Raji (cell line): ENCODE results near the gene GNG7.

Source experiments
- POLR2A ChIP-seq: IDR thresholded peaks from 2 replicates; pipeline ENCODE4 v1.6.1; 2011; ENCODE audit warnings: low read depth, low read length, control low read depth; ENCODE audit not compliant: insufficient read depth

The GNG7 gene

DNA sequence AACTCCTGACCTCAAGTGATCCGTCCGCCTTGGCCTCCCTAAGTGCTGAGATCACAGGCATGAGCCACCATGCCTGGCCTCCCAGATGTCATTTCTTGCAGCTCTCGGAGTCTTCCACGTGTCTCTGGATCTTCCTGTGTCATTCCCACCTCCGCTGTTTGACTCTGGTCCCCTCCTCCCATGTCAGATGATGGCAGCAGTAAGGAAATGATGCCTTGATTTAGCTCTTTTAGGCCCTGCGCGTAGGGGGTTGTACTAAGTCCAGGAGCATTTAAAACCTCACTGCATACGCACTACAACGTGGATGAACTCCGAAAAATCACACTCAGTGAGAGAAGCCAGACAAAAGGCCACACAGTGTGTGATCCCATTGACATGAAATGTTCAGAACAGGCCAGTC is 113.1 kb downstream of the GNG7 start:
- TF ChIP-seq POLR2A = no peak

DNA sequence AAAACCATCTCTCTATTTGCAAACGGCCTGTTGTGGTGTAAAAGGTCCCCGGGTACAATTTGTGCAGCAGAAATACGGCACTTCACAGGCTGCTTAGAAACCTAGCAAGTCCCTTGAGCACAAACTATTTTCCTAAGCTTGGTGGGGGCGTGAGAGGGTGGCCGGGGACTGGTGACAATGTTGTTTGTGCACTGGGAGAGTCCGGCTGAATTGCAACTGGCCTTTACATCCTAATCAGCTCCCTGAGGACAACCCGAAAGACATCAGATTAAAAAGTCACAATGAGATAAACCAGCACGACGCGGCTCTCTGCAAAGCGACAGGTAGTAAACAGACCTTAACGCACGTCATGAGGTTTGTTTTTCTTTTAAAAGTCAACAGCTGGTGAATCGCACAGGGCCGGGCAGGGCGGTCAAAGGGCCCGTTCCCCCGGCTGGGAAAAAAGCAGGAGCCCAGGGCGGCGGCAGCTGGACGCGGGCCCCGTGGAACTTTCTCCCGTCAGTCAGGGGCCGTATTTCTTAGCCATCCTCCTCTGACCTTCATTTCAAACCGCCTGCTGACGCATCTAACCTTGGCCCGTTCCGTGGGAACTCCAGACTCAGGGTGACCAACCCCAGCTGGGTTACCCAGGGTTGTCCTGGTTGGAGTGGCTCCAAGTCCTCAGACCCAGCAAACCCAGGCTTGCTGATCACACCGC is 114.3 kb downstream of the GNG7 start:
- TF ChIP-seq POLR2A = no peak

DNA sequence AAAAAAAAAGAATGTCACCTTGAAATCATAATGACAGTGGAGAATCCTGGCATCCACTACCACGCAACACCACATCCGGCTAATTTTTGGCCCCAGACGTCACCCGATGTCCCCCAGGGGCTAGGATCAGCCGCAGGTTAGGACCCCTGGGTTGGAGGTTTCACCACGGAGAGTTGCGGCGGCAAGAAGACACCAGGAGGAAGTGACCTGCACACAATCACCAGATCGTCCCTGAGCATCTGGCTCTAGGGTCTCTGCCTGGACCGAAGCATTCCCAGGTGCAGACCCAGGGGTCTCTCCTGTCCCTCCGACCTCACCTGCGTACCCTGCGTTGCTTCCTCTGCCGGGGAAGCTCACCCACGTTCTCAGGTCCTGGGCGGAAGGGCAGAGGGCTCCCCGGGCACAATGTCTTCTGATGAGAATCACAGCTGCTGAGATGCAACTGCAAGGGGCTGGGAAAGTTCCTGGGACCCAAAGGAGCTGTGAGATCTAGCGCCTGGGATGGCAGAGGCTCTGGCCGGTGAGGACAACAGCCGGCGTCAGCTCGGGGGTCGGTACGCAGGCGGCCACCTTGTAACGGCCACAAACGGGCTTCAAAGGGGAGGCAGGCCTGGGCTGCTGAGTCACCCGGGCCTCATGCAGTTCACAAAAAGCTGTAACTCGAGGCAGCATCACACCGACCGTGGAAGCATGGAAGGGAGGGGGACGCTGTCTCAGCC is 115.3 kb downstream of the GNG7 start:
- TF ChIP-seq POLR2A = no peak

DNA sequence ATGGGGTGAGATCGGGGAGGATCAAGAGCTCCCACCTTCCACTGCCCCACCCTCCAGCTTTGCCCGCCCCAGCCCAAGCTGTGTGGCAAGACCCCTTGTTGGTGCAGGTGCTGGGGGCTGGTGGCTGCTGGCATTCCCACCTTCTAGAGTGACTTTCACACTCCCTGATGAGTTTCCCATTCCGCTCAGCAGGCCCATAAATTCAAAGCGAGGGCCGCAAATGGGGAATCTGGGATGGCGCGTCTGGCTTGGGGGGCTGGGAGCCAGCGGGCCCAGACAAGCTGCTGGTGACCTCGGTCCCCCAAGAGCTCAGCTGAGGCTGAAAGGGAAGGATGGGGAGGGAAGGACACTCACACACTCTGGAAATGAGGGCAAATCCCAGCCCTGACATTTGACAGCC is 116.3 kb downstream of the GNG7 start:
- TF ChIP-seq POLR2A = no peak

DNA sequence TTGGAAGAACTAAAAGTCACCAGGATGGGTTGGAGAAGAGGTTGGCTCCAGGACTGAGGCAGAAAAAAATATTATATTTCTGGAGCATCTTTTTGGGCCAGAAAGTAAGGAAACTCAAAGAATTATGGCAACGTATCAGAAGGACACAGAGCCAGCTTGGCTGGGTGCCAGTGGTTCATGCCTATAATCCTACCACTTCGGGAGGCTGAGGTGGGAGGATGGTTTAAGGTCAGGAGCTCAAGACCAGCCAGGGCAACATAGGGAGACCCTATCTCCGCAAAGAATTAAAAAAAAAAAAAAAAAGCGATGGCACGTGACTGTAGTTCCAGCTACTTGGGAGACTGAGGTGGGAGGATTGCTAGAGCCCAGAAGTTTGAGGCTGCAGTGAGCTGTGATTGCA is 118.5 kb downstream of the GNG7 start:
- no peak for TF ChIP-seq POLR2A

DNA sequence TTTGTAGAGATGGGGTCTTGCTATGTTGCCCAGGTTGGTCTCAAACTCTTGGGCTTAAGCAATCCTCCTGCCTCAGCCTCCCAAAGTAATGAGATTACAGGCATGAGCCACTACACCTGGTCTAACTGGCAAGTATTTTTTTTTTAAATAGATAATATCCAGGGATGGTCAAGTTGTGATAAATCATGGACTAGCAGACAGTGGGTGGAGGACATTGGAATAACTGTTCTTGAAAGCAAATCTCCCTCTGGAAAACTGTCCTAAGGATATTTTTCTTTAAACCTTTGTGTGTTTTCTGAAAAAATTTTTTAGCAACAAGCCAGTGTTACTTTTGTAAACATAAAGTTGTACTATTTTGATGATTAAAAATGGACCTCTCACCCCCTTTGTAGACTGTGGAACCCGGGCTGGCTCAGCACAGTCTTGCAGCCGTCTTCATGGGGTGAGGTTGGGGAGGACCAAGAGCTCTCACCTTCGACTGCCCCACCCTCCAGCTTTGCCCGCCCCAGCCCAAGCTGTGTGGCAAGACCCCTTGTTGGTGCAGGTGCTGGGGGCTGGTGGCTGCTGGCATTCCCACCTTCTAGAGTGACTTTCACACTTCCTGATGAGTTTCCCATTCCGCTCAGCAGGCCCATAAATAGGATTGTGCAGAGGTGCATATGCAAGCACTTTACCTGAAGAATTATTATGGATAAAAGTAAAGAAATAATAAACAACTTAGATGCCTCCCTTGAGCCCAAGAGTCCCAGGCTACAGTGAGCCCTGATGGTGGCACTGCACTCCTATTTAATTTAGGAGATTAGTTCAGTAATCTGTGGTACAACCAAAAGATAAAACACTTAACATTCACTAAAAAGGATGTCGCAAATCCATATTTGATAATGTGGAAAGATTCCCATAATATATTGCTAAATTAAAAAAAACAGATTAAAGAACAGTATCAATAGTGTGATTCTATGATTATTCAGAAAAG is 119.2 kb downstream of the GNG7 start:
- no peak for TF ChIP-seq POLR2A

DNA sequence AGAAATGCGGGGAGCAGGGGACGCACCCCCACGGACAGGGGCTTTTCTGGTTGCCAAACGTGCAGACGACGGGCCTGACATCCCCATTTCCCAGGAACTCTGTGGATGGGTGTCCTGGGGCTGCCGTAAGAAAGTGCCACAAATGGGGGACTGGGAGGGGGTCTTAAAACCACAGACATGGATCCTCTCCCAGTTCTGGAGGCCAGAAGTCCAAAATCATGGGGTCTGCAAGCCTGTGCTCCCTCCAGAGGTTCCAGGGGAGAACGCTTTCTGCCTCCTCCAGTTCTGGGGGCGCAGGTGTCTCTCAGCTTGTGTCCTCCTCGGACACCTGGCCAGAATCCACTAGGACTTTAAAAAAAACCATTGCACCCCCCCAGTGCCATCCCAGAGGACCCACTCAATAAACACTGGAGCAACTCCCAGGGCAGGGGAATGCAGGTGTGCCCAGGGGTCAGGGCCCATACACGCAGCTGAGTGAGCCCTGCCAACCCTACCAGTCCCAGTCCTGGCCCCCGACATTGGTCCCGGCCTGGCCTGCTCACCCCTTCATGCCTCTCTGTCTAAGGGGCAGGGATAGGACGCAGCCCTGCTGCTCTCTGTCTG is 122.7 kb downstream of the GNG7 start:
- TF ChIP-seq POLR2A = no peak

DNA sequence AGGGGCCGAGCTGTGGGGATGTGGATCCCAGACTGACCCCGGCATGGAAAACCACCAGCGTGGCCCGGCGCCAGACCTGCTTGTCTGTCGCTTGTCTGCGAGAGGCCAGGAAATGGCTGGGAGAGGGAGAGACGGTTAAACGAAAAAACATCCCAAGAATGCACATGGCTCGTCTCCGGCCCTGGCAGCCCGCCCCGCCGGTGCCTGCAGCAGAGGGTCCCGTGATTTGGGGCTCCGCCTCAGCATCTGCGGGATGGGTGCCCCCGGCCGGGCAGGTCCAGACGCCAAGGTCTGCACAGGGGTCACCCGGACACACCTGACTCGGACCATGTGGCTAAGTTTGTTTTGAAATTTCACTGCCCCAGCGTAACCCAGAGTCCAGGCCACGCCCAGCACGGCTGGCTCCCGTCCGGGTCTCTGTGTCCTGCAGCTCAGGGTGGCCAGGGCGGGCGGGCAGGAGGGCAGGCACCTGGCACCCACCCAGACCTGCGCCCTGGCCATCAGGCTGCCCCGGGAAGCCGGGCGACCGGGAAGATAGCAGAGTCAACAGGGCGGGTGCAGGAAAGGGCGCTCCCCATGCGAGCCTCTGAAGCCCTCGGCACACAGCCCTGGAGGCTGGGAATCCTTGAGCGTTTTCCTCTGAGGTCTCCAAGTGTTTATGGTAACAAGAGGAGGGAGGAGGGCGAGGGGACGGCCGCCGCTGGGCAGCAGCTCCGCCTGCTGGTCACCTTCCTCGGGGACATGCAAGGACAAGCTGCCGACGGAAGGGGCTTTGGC is 123.4 kb downstream of the GNG7 start:
- TF ChIP-seq POLR2A = no peak

DNA sequence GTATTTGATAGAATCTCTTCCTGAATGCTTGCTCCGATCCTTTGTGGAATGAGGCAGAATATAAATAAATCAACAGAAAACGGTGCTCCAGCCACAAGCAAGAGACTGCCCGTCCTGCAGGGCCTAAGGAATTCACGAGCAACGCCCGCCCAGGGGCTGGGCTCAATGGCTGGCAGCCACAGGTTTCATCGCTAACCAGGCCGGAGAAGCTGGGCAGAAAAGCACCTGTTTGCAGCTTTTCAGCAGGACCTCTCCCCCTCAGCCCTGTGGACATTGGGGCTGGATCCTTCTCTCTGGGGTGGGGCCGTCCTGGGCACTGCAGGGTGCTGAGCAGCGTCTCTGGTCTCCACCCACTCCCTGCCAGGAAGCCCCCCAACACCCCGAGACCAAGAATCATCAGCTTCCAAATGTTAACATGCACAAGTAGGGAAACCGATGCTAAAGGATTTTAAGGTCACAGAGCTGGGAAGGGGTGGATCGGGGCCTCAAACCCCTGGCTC is 124.1 kb downstream of the GNG7 start:
- no peak for TF ChIP-seq POLR2A

DNA sequence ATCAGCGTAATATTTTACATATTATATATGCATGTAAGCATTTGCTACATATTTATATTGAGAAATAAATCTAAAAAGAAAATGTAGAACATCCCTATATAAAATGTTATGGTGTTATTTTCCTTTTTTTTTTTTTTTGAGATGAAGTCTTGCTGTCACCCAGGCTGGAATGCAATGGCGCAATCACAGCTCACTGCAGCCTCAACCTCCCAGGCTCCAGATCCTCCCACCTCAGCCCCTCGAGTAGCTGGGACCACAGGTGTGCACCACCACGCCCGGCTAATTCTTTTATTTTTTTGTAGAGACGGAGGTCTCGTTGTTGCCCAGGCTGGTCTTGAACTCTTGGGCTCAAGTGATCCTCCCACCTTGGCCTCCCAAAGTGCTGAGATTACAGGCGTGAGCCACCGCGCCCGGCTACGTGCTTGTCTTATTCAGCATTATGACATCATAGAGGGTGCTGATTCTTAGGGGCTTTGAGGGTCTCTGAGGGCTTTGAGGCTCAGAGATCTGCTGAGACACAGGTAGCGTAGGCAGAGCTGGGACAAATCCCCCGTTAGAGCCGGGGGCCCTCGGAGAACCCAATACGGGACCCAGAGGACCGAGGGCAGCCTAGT is 124.7 kb downstream of the GNG7 start:
- no peak for TF ChIP-seq POLR2A

DNA sequence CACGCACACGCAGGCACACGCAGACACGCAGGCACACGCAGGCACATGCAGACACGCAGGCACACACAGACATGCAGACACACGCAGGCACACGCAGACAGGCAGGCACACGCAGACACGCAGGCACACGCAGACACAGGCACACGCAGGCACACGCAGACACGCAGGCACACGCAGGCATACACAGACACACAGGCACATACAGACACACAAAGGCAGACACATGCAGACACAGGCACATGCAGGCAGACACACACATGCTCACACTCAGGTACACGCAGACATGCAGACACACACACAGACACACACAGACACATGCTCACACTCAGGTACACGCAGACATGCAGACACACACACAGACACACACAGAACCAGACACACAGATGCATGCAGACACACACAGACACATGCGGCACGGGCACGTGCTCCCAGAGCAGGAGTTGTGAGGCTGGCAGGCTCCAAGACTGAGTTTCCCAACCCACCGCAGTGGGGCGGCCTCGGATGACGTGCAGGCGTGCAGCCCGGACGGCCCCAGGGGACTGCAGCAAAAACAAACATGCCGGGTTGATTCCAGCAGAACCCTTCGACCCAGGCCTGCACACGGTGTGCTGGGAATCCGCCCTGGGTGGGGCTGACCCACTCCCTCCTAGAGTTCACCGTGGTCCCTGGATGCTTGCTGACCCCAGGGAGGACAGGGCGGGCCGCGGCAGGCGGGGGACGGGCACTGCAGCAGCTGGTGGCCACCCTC is 126.6 kb downstream of the GNG7 start:
- TF ChIP-seq POLR2A = no peak

DNA sequence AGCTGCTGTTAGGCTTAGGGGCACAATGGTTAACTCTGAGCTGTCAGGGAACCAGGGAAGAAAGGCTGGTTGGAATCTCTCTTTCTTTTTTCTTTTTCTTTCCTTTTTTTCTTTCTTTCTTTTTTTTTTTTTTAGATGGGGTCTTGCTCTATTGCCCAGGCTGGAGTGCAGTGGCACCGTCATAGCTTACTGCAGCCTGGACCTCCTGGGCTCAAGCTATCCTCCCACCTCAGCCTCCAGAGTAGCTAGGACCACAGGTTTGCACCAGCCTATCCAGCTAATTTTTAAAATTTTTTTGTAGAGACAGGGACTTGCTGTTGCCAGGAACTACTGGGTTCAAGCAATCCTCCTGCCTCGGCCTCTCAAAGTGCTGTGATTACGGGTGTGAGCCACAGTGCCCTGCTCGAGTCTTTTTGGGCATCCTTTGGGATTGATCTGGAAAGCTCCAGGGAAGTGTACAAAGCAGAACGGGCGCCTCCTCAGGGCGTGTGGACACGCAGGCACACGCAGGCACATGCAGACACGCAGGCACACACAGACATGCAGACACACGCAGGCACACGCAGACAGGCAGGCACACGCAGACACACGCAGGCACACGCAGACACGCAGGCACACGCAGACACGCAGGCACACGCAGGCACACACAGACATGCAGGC is 127.4 kb downstream of the GNG7 start:
- no peak for TF ChIP-seq POLR2A
